Neural progenitor cell (in vitro differentiated cells): ENCODE data around the gene CRISPLD2. TPM values are rescaled to one million over a fixed set of nuclear protein-coding genes. Genes with fewer than 3 reads are reported as not detected.
A peak's percentile ranks its signal among the peaks of the same experiment; 100 is the strongest.

Experiments
- DNase-seq: peaks from one replicate; pipeline ENCODE4 v3.0.0-alpha.2; 2016; ENCODE audit warnings: low spot score
- H2AFZ ChIP-seq: fragments of 200-600 bp; sonication (generic); replicated peaks from 2 replicates; pipeline ENCODE4 v1.6.1; 2016; ENCODE audit warnings: antibody characterized with exemption
- H3F3A ChIP-seq: fragments of 200-600 bp; sonication (generic); 2 replicates; pipeline ENCODE4 v1.6.1; 2016; ENCODE audit warnings: antibody characterized with exemption, low read depth
- H3K27ac ChIP-seq: fragments of 200-600 bp; sonication (generic); 2 replicates; pipeline ENCODE4 v1.5.1; 2016; ENCODE audit warnings: mild to moderate bottlenecking
- H3K27me3 ChIP-seq: fragments of 200-600 bp; sonication (generic); 2 replicates; pipeline ENCODE4 v1.6.1; 2016; ENCODE audit warnings: mild to moderate bottlenecking, moderate library complexity
- H3K36me3 ChIP-seq: fragments of 200-600 bp; sonication (generic); 2 replicates; pipeline ENCODE4 v1.5.1; 2016
- H3K4me1 ChIP-seq: fragments of 200-600 bp; sonication (generic); 2 replicates; pipeline ENCODE4 v1.6.1; 2016; ENCODE audit warnings: mixed run types
- H3K4me2 ChIP-seq: fragments of 200-600 bp; sonication (generic); 2 replicates; pipeline ENCODE4 v1.6.1; 2016
- H3K4me3 ChIP-seq: fragments of 200-600 bp; sonication (generic); 2 replicates; pipeline ENCODE4 v1.5.1; 2016
- H3K79me2 ChIP-seq: fragments of 200-600 bp; sonication (generic); 2 replicates; pipeline ENCODE4 v1.6.1; 2016; ENCODE audit warnings: low read depth
- H3K9ac ChIP-seq: fragments of 200-600 bp; sonication (generic); 2 replicates; pipeline ENCODE4 v1.6.1; 2016
- H3K9me3 ChIP-seq: fragments of 200-600 bp; sonication (generic); 2 replicates; pipeline ENCODE4 v1.5.1; 2016; ENCODE audit warnings: low read depth
- H4K20me1 ChIP-seq: fragments of 200-600 bp; sonication (generic); 2 replicates; pipeline ENCODE4 v1.6.1; 2016; ENCODE audit warnings: low read depth
- H3K27ac Mint-ChIP-seq: 3 replicates; pipeline ENCODE4 v1.8.0; 2021; ENCODE audit warnings: mixed read lengths
- H3K27me3 Mint-ChIP-seq: 2 replicates; pipeline ENCODE4 v1.8.0; 2022; ENCODE audit warnings: low read depth, mild to moderate bottlenecking, inconsistent platforms, moderate library complexity, mixed read lengths; ENCODE audit not compliant: insufficient read depth
- H3K36me3 Mint-ChIP-seq: 3 replicates; pipeline ENCODE4 v1.8.0; 2021; ENCODE audit warnings: mixed read lengths
- H3K4me1 Mint-ChIP-seq: 3 replicates; pipeline ENCODE4 v1.8.0; 2021; ENCODE audit warnings: mixed read lengths
- H3K4me3 Mint-ChIP-seq: 3 replicates; pipeline ENCODE4 v1.8.0; 2021; ENCODE audit warnings: mild to moderate bottlenecking, moderate library complexity, mixed read lengths
- H3K9me3 Mint-ChIP-seq: 3 replicates; pipeline ENCODE4 v1.8.0; 2020; ENCODE audit warnings: mixed read lengths
- EZH2 ChIP-seq: fragments of 200-600 bp; sonication (generic); IDR thresholded peaks from 2 replicates; pipeline ENCODE4 v1.6.1; 2017; ENCODE audit warnings: antibody characterized with exemption, mild to moderate bottlenecking, moderate library complexity
- EZH2phosphoT487 ChIP-seq: fragments of 200-600 bp; sonication (generic); IDR thresholded peaks from 2 replicates; pipeline ENCODE4 v1.6.1; 2017; ENCODE audit warnings: antibody characterized with exemption
- total RNA-seq: library from RNA; depleted of rRNA; stranded (reverse); fragments of >200 nt; gene quantifications from 2 replicates; pipeline ENCODE4 v1.2.3, GENCODE V29; 2015; ENCODE audit warnings: low replicate concordance
- TF ChIP-seq, protein P1 (sequence below): fragments of 200-600 bp; sonication (generic); IDR thresholded peaks from 2 replicates; pipeline ENCODE4 v1.5.1; 2017; ENCODE audit warnings: antibody characterized with exemption, mild to moderate bottlenecking

CRISPLD2 gene
- total RNA-seq, 1 donor from 2014 or later: 0.11 TPM

DNA sequence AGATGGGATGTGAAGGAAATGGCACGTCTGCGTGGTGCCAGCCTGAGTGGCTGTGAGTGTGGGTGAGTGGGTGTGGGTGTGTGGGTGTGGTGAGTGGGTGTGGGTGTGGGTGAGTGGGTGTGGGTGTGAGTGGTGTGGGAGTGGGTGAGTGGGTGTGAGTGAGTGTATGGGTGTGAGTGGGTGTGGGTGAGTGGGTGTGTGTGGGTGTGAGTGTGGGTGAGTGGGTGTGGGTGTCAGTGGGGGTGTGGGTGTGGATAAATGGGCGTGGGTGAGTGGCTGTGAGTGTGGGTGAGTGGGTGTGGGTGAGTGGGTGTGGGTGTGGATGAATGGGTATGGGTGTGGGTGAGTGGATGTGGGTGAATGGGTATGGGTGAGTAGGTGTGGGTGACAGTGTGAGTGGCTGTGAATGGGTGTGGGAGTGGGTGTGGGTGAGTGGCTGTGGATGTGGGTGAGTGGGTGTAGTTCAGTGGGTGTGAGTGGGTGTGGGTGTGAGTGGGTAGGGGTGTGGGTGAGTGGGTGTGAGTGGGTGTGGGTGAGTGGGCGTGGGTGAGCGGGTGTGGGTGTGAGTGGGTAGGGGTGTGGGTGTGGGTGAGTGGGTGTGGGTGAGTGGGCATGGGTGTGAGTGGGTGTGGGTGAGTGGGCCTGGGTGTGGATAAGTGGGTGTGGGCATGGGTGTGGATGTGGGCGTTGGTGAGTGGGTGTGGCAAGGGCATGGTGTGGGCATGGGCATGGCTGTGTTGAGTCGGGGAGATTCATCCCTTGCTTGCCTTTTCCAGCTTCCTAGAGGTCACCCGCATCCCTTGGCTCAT lies 110.7 kb downstream of the CRISPLD2 start:
- Histone ChIP-seq H3F3A (no peaks in the 10 kb centered on the region), H3K36me3 (no peaks in the 10 kb centered on the region), H3K27me3 (no peaks in the 10 kb centered on the region), H3K4me1 (no peaks in the 10 kb centered on the region), H3K27ac (no peak overlapping the region), H3K79me2 (no peaks in the 10 kb centered on the region), H3K4me2 (no peak overlapping the region), H3K9ac (no peak overlapping the region), H3K9me3 (no peaks in the 10 kb centered on the region), H4K20me1 (no peaks in the 10 kb centered on the region), H2AFZ (no peak overlapping the region), H3K4me3 (no peak overlapping the region)
- TF ChIP-seq EZH2: no peak
- no peak for TF ChIP-seq EZH2phosphoT487
- TF ChIP-seq, protein P1, sequence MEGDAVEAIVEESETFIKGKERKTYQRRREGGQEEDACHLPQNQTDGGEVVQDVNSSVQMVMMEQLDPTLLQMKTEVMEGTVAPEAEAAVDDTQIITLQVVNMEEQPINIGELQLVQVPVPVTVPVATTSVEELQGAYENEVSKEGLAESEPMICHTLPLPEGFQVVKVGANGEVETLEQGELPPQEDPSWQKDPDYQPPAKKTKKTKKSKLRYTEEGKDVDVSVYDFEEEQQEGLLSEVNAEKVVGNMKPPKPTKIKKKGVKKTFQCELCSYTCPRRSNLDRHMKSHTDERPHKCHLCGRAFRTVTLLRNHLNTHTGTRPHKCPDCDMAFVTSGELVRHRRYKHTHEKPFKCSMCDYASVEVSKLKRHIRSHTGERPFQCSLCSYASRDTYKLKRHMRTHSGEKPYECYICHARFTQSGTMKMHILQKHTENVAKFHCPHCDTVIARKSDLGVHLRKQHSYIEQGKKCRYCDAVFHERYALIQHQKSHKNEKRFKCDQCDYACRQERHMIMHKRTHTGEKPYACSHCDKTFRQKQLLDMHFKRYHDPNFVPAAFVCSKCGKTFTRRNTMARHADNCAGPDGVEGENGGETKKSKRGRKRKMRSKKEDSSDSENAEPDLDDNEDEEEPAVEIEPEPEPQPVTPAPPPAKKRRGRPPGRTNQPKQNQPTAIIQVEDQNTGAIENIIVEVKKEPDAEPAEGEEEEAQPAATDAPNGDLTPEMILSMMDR: no peak
- Mint-ChIP-seq H3K4me3 (peak overlapping the region; percentile 6), H3K9me3 (no peaks in the 10 kb centered on the region), H3K36me3 (no peaks in the 10 kb centered on the region), H3K27ac (no peak overlapping the region), H3K4me1 (peaks cover 16% of the 10 kb centered on the region), H3K27me3 (peaks cover 14% of the 10 kb centered on the region)
- DNase-seq: no peak

DNA sequence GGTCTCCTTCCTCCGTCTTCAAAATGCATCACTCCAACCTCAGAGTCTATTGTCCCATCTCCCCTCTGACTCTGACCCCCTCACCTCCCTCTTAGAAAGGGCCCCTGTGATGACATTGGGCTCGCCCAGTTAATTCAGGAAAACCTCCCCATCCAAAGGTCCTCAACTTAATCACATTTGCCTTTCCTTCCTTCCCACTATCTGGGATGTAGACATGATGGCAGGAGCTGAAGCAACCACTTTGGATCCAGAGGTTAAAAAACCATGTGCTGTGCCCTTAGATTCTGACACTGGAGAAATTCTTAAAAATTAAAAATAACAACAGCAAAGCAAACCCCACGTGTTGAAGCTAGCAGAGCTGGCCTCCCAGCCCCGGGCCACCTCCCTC lies 111.3 kb downstream of the CRISPLD2 start:
- no peak overlapping the region for H3K9ac ChIP-seq
- DNase-seq: no peak
- TF ChIP-seq EZH2: no peak
- TF ChIP-seq EZH2phosphoT487: no peak
- TF ChIP-seq, protein P1: no peak
- H3K4me1 Mint-ChIP-seq: peaks cover 16% of the 10 kb centered on the region
- no peaks in the 10 kb centered on the region for H3F3A ChIP-seq
- H3K27me3 ChIP-seq: no peaks in the 10 kb centered on the region
- no peak overlapping the region for H2AFZ ChIP-seq
- no peaks in the 10 kb centered on the region for H3K9me3 ChIP-seq
- H3K79me2 ChIP-seq: no peaks in the 10 kb centered on the region
- H3K27ac ChIP-seq: no peak overlapping the region
- H3K27me3 Mint-ChIP-seq: peaks cover 14% of the 10 kb centered on the region
- peak overlapping the region; percentile 6 for H3K4me3 Mint-ChIP-seq
- H3K36me3 ChIP-seq: no peaks in the 10 kb centered on the region
- H3K9me3 Mint-ChIP-seq: no peaks in the 10 kb centered on the region
- H3K4me1 ChIP-seq: no peaks in the 10 kb centered on the region
- H3K4me2 ChIP-seq: no peak overlapping the region
- no peaks in the 10 kb centered on the region for H4K20me1 ChIP-seq
- no peaks in the 10 kb centered on the region for H3K36me3 Mint-ChIP-seq
- no peak overlapping the region for H3K4me3 ChIP-seq
- no peak overlapping the region for H3K27ac Mint-ChIP-seq

DNA sequence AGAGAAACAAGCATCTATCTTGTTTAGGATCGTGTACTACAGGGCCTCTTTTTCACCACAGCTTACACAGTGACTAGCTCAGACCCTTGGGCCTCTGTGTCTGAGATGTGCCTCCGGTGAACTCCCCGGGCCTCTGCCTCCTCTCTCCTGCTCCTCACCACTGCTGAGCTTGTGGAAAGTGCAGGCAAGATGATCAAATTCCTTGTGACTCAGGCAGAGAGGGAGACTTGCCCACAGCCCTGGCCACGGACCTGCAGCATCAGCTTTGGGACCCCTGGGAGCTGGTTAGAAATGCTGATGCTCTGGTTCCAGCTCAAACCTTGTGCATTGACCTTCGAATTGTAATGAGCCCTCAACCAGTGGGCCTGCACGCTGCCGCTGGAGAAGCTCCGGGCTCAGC lies 111.7 kb downstream of the CRISPLD2 start:
- Histone ChIP-seq H4K20me1 (no peaks in the 10 kb centered on the region), H3K79me2 (no peaks in the 10 kb centered on the region), H3K9ac (no peak overlapping the region), H2AFZ (no peak overlapping the region), H3K27me3 (no peaks in the 10 kb centered on the region), H3F3A (no peaks in the 10 kb centered on the region), H3K9me3 (no peaks in the 10 kb centered on the region), H3K36me3 (no peaks in the 10 kb centered on the region), H3K27ac (no peak overlapping the region), H3K4me3 (no peak overlapping the region), H3K4me2 (no peak overlapping the region), H3K4me1 (no peaks in the 10 kb centered on the region)
- H3K4me3 Mint-ChIP-seq: no peak overlapping the region
- peak overlapping the region; percentile 52 for H3K27ac Mint-ChIP-seq
- peaks cover 16% of the 10 kb centered on the region for H3K4me1 Mint-ChIP-seq
- DNase-seq: no peak
- H3K27me3 Mint-ChIP-seq: peaks cover 14% of the 10 kb centered on the region
- no peaks in the 10 kb centered on the region for H3K9me3 Mint-ChIP-seq
- TF ChIP-seq, protein P1: no peak
- TF ChIP-seq EZH2 (no peak), EZH2phosphoT487 (no peak)
- no peaks in the 10 kb centered on the region for H3K36me3 Mint-ChIP-seq
